ENCODE data around the gene DLG5. TPM values are rescaled to one million over a fixed set of nuclear protein-coding genes. Genes with fewer than 3 reads are reported as not detected.

DLG5 gene
- total RNA-seq, 4 donors from 2014 or later: 117 to 196 (median 147) TPM

- Histone ChIP-seq H3K4me3 (no peak overlapping the region), H3K36me3 (peaks cover 94% of the 10 kb centered on the region), H3K27ac (no peak overlapping the region), H3K27me3 (no peaks in the 10 kb centered on the region), H3K4me1 (no peaks in the 10 kb centered on the region), H3K9me3 (no peaks in the 10 kb centered on the region)
- 88% methylated on average over 9 of the region's 20 CpGs for WGBS
- TF ChIP-seq CTCF (IDR thresholded peaks at IDR 0.05): no peak
- no peak for TF ChIP-seq POLR2AphosphoS5 (IDR thresholded peaks at IDR 0.05)
- TF ChIP-seq POLR2A (IDR thresholded peaks at IDR 0.05): no peak
- TF ChIP-seq EP300 (IDR thresholded peaks at IDR 0.05): no peak
- DNase-seq (ENCODE audit: low spot score in 2 of 2): no peak
These were observed 107.1 kb downstream of the DLG5 start for GRCh38 chr10:77819210-77820112.

GRCh38 chr10:77818378-77818777 is 108.2 kb downstream of the DLG5 start:
- peaks cover 89% of the 10 kb centered on the region for H3K36me3 ChIP-seq
- H3K4me1 ChIP-seq: no peaks in the 10 kb centered on the region
- no peaks in the 10 kb centered on the region for H3K9me3 ChIP-seq
- H3K27ac ChIP-seq: no peak overlapping the region
- H3K27me3 ChIP-seq: no peaks in the 10 kb centered on the region
- DNase-seq (ENCODE audit: low spot score in 2 of 2): no peak
- WGBS: 94% methylated on average over 4 of the region's 4 CpGs
- H3K4me3 ChIP-seq: no peak overlapping the region
- TF ChIP-seq CTCF (IDR thresholded peaks at IDR 0.05) (no peak), POLR2A (IDR thresholded peaks at IDR 0.05) (no peak), POLR2AphosphoS5 (IDR thresholded peaks at IDR 0.05) (no peak), EP300 (IDR thresholded peaks at IDR 0.05) (no peak)

GRCh38 chr10:77817541-77817940 is 109.0 kb downstream of the DLG5 start:
- WGBS: 92% methylated on average over 11 of the region's 11 CpGs
- Histone ChIP-seq H3K27me3 (no peaks in the 10 kb centered on the region), H3K9me3 (no peaks in the 10 kb centered on the region), H3K4me1 (no peaks in the 10 kb centered on the region), H3K27ac (no peak overlapping the region), H3K4me3 (no peak overlapping the region), H3K36me3 (peaks cover 91% of the 10 kb centered on the region)
- no peak for DNase-seq (ENCODE audit: low spot score in 2 of 2)
- TF ChIP-seq POLR2AphosphoS5 (IDR thresholded peaks at IDR 0.05) (no peak), POLR2A (IDR thresholded peaks at IDR 0.05) (no peak), EP300 (IDR thresholded peaks at IDR 0.05) (no peak), CTCF (IDR thresholded peaks at IDR 0.05) (no peak)

- H3K27ac ChIP-seq: no peak overlapping the region
- TF ChIP-seq CTCF (IDR thresholded peaks at IDR 0.05) (no peak), EP300 (IDR thresholded peaks at IDR 0.05) (no peak), POLR2AphosphoS5 (IDR thresholded peaks at IDR 0.05) (no peak), POLR2A (IDR thresholded peaks at IDR 0.05) (no peak)
- no peaks in the 10 kb centered on the region for H3K27me3 ChIP-seq
- H3K4me1 ChIP-seq: no peaks in the 10 kb centered on the region
- H3K9me3 ChIP-seq: no peaks in the 10 kb centered on the region
- H3K36me3 ChIP-seq: peaks cover 92% of the 10 kb centered on the region
- 95% methylated on average over 11 of the region's 11 CpGs for WGBS
- H3K4me3 ChIP-seq: no peak overlapping the region
- DNase-seq (ENCODE audit: low spot score in 2 of 2): no peak
These were observed 110.2 kb downstream of the DLG5 start for GRCh38 chr10:77816311-77816710.

GRCh38 chr10:77812741-77813140 is 113.8 kb downstream of the DLG5 start:
- H3K4me1 ChIP-seq: no peaks in the 10 kb centered on the region
- peaks cover 96% of the 10 kb centered on the region for H3K36me3 ChIP-seq
- TF ChIP-seq EP300 (IDR thresholded peaks at IDR 0.05): no peak
- TF ChIP-seq POLR2A (IDR thresholded peaks at IDR 0.05): no peak
- no peak for TF ChIP-seq POLR2AphosphoS5 (IDR thresholded peaks at IDR 0.05)
- no peak for TF ChIP-seq CTCF (IDR thresholded peaks at IDR 0.05)
- no peak overlapping the region for H3K4me3 ChIP-seq
- H3K27ac ChIP-seq: no peak overlapping the region
- no peak for DNase-seq (ENCODE audit: low spot score in 2 of 2)
- WGBS: 91% methylated on average over 6 of the region's 6 CpGs
- H3K27me3 ChIP-seq: no peaks in the 10 kb centered on the region
- H3K9me3 ChIP-seq: no peaks in the 10 kb centered on the region

Measured in suprapubic skin (tissue), 4 donors.